Osteocyte (in vitro differentiated cells): ENCODE measurements around the gene VPS13A. TPM values are rescaled to one million over a fixed set of nuclear protein-coding genes. Genes with fewer than 3 reads are reported as not detected.
"Not testable (repeated sequence)": the region's sequence is repeated elsewhere in the genome, so short reads cannot be mapped to it uniquely, and the experiment has no call there.

Experiments used
- DNase-seq: peaks from one replicate; pipeline ENCODE4 v3.0.0; 2021; ENCODE audit warnings: mixed read lengths; ENCODE audit not compliant: unreplicated experiment; ENCODE audit errors: extremely low spot score
- H3K27ac Mint-ChIP-seq: one replicate; pipeline ENCODE4 v1.8.0; 2021; ENCODE audit warnings: mild to moderate bottlenecking, mixed read lengths; ENCODE audit not compliant: unreplicated experiment
- H3K27me3 Mint-ChIP-seq: one replicate; pipeline ENCODE4 v1.8.0; 2021; ENCODE audit warnings: mixed read lengths; ENCODE audit not compliant: unreplicated experiment
- H3K36me3 Mint-ChIP-seq: one replicate; pipeline ENCODE4 v1.8.0; 2021; ENCODE audit warnings: mixed read lengths; ENCODE audit not compliant: unreplicated experiment
- H3K4me1 Mint-ChIP-seq: one replicate; pipeline ENCODE4 v1.8.0; 2021; ENCODE audit warnings: mixed read lengths; ENCODE audit not compliant: unreplicated experiment
- H3K4me3 Mint-ChIP-seq: one replicate; pipeline ENCODE4 v1.8.0; 2021; ENCODE audit warnings: mild to moderate bottlenecking, moderate library complexity, mixed read lengths; ENCODE audit not compliant: unreplicated experiment
- H3K9me3 Mint-ChIP-seq: one replicate; pipeline ENCODE4 v1.8.0; 2021; ENCODE audit warnings: mixed read lengths; ENCODE audit not compliant: unreplicated experiment
- total RNA-seq: library from RNA; stranded (reverse); gene quantifications from 2 replicates; pipeline ENCODE4 v1.2.1, GENCODE V29; 2021
- TF ChIP-seq, protein P1 (sequence below): fragments of 200-600 bp; sonication (generic); IDR thresholded peaks from 2 replicates; pipeline ENCODE4 v1.5.0; 2021; ENCODE audit warnings: antibody characterized with exemption, mild to moderate bottlenecking, moderate library complexity

The VPS13A gene
- total RNA-seq, 1 donor from 2014 or later: 31.4 TPM

DNA sequence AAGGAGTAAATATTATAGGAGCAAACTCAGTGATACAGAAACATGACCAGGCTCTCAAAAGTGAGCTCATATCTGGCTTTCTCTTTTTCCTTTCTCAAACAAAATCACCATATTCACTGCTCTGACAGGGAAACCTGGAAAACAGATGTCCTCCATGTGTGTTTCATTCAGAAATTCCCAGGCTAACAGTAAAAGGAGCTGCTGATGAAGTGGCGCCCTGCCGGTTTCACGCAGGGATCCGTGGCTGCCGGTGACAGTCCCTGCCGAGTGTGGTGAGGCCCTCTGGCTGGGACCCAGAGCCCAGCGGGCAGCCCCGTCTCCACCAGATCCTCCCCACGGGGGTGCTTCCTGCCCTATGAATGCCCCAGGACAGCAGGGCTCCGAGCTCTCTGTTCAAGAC is 262.7 kb downstream of the VPS13A start:
- Mint-ChIP-seq H3K9me3 (no peaks in the 10 kb centered on the region), H3K27ac (peak overlapping the region; percentile 53), H3K4me3 (peak overlapping the region; percentile 56), H3K27me3 (peaks cover 34% of the 10 kb centered on the region), H3K36me3 (no peaks in the 10 kb centered on the region), H3K4me1 (peaks cover 22% of the 10 kb centered on the region)
- TF ChIP-seq, protein P1, sequence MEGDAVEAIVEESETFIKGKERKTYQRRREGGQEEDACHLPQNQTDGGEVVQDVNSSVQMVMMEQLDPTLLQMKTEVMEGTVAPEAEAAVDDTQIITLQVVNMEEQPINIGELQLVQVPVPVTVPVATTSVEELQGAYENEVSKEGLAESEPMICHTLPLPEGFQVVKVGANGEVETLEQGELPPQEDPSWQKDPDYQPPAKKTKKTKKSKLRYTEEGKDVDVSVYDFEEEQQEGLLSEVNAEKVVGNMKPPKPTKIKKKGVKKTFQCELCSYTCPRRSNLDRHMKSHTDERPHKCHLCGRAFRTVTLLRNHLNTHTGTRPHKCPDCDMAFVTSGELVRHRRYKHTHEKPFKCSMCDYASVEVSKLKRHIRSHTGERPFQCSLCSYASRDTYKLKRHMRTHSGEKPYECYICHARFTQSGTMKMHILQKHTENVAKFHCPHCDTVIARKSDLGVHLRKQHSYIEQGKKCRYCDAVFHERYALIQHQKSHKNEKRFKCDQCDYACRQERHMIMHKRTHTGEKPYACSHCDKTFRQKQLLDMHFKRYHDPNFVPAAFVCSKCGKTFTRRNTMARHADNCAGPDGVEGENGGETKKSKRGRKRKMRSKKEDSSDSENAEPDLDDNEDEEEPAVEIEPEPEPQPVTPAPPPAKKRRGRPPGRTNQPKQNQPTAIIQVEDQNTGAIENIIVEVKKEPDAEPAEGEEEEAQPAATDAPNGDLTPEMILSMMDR: no peak
- DNase-seq: peak; percentile 93

DNA sequence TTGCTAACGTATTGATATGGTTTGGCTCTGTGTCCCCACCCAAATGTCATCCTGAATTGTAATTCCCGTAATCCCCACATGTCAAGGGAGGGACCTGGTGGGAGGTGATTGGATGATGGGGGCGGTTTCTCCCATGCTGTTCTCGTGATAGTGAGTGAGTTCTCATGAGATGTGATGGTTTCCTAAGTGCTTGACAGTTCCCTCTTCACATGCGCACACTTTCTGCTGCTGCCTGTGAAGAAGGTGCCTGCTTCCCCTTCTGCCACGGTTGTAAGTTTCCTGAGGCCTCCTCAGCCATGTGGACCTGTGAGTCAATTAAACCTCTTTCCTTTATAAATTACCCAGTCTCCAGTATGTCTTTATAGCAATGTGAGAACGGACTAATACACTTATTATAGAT is 263.8 kb downstream of the VPS13A start:
- H3K4me3 Mint-ChIP-seq, H3K36me3 Mint-ChIP-seq, DNase-seq, H3K27ac Mint-ChIP-seq, H3K9me3 Mint-ChIP-seq: not testable (repeated sequence)
- H3K27me3 Mint-ChIP-seq: peaks cover 32% of the 10 kb centered on the region
- peaks cover 22% of the 10 kb centered on the region for H3K4me1 Mint-ChIP-seq

DNA sequence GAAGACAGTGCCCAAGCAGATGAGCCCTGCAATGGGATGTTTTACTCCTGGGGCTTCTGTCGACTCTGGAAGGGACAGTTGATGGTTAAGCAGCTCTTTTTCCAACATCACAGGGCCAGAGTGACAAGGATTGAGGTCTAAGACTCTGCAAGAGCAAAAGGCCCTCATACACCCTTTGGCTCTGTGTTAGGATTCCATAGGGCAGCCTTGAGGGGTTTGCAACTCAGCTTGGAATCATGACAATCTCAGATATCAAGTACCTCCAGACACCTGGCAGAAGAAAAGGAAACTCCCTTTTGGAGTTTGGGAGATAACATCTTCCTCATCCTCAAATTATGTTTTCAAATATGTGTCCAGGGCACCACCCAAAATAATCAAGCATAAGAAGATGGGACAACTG is 265.1 kb downstream of the VPS13A start:
- Mint-ChIP-seq H3K36me3 (no peaks in the 10 kb centered on the region), H3K27me3 (peaks cover 26% of the 10 kb centered on the region), H3K27ac (no peak overlapping the region), H3K4me3 (no peak overlapping the region), H3K4me1 (peaks cover 22% of the 10 kb centered on the region), H3K9me3 (peaks cover 1% of the 10 kb centered on the region)
- TF ChIP-seq, protein P1: no peak
- no peak for DNase-seq

DNA sequence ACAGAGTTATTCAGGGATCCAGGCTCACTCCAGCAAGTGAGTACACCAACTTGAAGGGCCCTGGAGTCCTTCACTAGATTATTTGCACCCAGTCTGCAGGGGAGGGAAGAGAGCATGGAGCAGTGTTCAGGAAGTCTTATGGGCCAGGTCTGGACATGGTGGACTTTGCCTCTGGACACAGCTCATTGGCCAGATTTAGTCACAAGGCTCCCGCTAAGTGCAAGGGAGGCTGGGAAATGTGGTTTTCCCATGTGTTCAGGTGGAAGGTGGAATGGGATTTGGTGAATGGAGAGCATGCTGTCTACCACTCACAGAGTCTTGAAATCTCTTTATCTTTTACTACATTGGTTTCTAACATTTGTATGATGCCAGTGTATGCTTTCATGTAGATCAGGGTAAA is 270.3 kb downstream of the VPS13A start:
- Mint-ChIP-seq H3K4me1 (peaks cover 16% of the 10 kb centered on the region), H3K36me3 (no peaks in the 10 kb centered on the region), H3K27me3 (peaks cover 25% of the 10 kb centered on the region), H3K4me3 (no peak overlapping the region), H3K9me3 (peaks cover 3% of the 10 kb centered on the region), H3K27ac (no peak overlapping the region)
- no peak for DNase-seq
- TF ChIP-seq, protein P1: no peak

DNA sequence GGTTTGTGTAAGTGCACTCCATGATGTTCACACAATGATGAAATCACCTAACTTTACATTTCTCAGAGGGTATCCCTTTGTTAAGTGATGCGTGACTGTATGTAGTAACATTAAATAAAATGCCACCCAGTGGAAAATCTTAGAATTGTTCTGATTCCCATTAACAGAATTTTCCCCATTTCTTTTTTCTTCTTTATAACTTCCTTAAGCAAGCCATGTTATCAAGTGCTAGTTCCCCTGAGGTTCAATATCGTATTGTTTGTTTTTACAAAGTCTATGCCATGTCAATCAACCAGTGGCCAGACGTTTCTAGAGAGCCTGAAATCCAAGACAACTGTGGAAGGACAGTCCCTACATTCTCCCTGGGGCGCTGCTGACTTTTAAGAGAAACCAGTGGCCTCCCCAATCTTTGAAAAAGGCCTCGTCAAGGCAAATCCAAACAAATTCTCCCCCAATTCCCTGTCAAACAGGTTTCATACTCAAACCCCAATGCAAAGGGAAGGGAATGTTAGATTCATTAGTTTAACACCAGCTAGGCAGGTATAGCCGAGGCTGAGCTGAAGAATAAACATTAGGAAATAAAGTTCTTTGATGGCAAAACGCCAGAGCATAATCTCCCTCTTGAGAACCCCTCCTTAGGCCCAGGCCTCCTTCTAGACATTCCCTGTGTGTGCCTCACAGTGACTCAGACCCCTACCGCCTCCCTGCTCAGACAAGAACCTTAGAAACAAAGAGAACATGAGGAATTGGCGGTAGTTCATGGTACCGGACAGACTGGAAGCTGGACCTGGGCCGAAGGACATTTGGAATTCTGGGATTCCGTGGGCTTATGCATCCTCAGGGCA is 272.1 kb downstream of the VPS13A start:
- H3K27ac Mint-ChIP-seq: no peak overlapping the region
- H3K27me3 Mint-ChIP-seq: peaks cover 14% of the 10 kb centered on the region
- H3K36me3 Mint-ChIP-seq: no peaks in the 10 kb centered on the region
- peaks cover 8% of the 10 kb centered on the region for H3K9me3 Mint-ChIP-seq
- H3K4me1 Mint-ChIP-seq: peaks cover 17% of the 10 kb centered on the region
- DNase-seq: no peak
- no peak overlapping the region for H3K4me3 Mint-ChIP-seq
- TF ChIP-seq, protein P1: peak; percentile 51
